Measurements from ENCODE around the gene BAIAP2L1. TPM values are rescaled to one million over a fixed set of nuclear protein-coding genes. Genes with fewer than 3 reads are reported as not detected.
"Not testable (repeated sequence)": the region's sequence is repeated elsewhere in the genome, so short reads cannot be mapped to it uniquely, and the experiment has no call there.

BAIAP2L1 gene
- total RNA-seq, 6 experiments from 2014 or later, result 9.1 to 29.5 (median 25.2) TPM

DNA sequence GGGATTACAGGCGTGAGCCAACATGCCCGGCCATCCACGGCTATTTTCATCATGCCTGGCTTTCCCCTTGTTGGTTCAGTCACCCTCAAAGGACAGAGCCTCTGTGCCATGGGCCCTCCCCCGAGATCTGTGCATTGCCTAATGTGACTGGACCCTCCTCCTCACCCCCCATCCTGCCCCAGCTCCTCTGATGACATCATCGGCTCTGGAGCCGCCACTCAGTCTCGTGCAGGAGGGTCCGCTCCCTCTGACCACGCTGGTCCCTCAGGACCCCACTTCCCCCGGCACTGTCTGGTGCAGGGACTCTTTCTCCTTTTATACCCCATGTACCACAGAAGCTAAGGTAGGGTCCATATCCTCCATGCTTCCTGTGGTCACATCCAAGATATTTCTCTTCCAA, 33.2 kb upstream of the BAIAP2L1 start:
- ATAC-seq (no peak), DNase-seq (no peak)
- intact Hi-C loops (cut with DNase I), result loop anchor here (5.0 to 10.0 kb wide), 3 partner anchors 311 to 408 kb away; no protein-coding TSS in a partner anchor
- H3K27ac ChIP-seq, result no peak overlapping the region
- H3K36me3 ChIP-seq, result no peaks in the 10 kb centered on the region
- TF ChIP-seq, protein P1, sequence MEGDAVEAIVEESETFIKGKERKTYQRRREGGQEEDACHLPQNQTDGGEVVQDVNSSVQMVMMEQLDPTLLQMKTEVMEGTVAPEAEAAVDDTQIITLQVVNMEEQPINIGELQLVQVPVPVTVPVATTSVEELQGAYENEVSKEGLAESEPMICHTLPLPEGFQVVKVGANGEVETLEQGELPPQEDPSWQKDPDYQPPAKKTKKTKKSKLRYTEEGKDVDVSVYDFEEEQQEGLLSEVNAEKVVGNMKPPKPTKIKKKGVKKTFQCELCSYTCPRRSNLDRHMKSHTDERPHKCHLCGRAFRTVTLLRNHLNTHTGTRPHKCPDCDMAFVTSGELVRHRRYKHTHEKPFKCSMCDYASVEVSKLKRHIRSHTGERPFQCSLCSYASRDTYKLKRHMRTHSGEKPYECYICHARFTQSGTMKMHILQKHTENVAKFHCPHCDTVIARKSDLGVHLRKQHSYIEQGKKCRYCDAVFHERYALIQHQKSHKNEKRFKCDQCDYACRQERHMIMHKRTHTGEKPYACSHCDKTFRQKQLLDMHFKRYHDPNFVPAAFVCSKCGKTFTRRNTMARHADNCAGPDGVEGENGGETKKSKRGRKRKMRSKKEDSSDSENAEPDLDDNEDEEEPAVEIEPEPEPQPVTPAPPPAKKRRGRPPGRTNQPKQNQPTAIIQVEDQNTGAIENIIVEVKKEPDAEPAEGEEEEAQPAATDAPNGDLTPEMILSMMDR (IDR thresholded peaks at IDR 0.05), result no peak
- TF ChIP-seq POLR2A (IDR thresholded peaks at IDR 0.05), result no peak
- WGBS (ENCODE audit: insufficient coverage, low coverage, low lambda C conversion rate, missing lambda C conversion rate), result 85% methylated on average over 8 of the region's 10 CpGs
- H3K9me3 ChIP-seq, result no peaks in the 10 kb centered on the region
- H3K4me3 ChIP-seq, result no peak overlapping the region
- no peaks in the 10 kb centered on the region for H3K4me1 ChIP-seq
- no peaks in the 10 kb centered on the region for H3K27me3 ChIP-seq

DNA sequence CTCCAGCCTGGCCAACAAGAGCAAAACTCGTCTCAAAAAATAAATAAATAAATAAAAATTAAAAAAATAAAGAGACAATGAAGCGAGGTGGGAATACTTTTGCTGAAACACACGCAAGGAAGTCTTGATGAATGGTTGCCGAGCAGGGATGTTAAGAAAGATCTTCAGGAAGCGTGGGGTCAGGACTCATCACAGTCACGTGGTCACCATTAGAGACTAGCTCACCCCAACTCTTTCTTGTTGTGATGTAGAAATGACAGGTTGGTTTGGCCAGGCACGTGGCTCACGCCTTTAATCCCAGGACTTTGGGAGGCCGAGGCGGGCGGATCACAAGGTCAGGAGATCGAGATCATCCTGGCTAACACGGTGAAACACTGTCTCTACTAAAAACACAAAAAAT, 28.9 kb upstream of the BAIAP2L1 start:
- ATAC-seq (no peak), DNase-seq (no peak)
- no peaks in the 10 kb centered on the region for H3K4me1 ChIP-seq
- H3K36me3 ChIP-seq, result no peaks in the 10 kb centered on the region
- H3K27ac ChIP-seq, result no peak overlapping the region
- no peak for TF ChIP-seq POLR2A (IDR thresholded peaks at IDR 0.05)
- TF ChIP-seq, protein P1 (IDR thresholded peaks at IDR 0.05), result no peak
- intact Hi-C loops (cut with DNase I), result loop anchor here (5.0 to 10.0 kb wide), 3 partner anchors 315 to 413 kb away; no protein-coding TSS in a partner anchor
- no peaks in the 10 kb centered on the region for H3K27me3 ChIP-seq
- 77% methylated on average over 8 of the region's 13 CpGs for WGBS (ENCODE audit: insufficient coverage, low coverage, low lambda C conversion rate, missing lambda C conversion rate)
- no peak overlapping the region for H3K4me3 ChIP-seq
- no peaks in the 10 kb centered on the region for H3K9me3 ChIP-seq

DNA sequence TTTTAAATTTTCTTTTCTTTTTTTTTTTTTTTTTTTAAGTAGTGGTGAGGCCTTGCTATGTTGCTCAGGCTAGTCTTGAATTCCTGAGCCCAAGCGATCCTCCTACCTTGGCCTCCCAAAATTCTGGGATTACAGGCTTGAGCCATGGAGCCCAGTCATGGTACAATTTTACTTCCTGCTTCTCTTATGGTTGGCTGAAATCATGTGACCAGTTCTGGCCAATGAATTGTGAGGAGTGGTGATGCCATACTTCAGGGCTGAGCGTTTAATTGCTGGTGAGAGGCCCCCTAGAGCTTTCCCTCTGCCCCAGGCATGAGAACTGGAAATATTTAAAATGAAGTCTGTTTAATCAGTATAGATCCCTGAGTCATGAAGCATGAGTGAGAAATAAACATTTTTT, 22.2 kb upstream of the BAIAP2L1 start:
- no peak overlapping the region for H3K4me3 ChIP-seq

DNA sequence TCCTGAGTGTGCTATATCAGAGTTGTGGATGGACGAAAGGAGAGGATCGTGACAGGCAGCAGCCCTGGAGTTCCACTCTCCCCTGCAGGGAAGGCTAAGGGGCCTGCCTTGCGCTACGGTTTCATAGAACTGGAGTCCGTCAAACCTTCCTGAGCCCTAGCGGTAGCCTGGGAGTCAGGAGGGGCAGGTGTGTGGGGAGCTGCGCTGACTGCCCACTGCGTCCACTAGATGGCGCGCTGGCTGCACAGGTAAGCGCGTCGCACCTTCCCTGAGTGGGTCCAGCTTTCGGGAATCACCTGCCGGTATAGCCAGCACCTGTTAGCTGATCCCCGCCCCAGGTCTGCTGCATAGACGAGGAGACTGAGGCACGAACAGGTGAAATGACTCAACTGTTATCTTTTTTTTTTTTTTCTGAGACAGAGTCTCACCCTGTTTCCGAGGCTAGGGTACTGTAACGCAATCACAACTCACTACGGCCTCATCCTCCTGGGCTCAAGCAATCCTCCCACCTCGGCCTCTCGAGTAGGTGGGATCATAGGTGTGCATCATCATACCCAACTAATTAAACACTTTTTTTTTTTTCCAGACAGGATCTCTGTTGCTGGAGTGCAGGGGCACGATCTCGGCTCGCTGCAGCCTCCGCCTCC, 20.2 kb upstream of the BAIAP2L1 start:
- Histone ChIP-seq H3K9me3 (no peaks in the 10 kb centered on the region), H3K4me3 (no peak overlapping the region), H3K4me1 (peaks cover 0 to 33% (median 10%) of the 10 kb centered on the region in 4 donors), H3K27ac (peak overlapping the region in 1 of 3 donors; percentile 39), H3K27me3 (no peaks in the 10 kb centered on the region), H3K36me3 (no peaks in the 10 kb centered on the region)
- 40% methylated on average over 17 of the region's 27 CpGs for WGBS (ENCODE audit: insufficient coverage, low coverage, low lambda C conversion rate, missing lambda C conversion rate)
- intact Hi-C loops (cut with DNase I), result no loop called here
- DNase-seq (peak; percentile 81 to 85 (median 82)), ATAC-seq (peak; percentile 53 to 78 (median 62))
- TF ChIP-seq, protein P1 (IDR thresholded peaks at IDR 0.05), result peak; percentile 91 to 97 (median 92)
- TF ChIP-seq POLR2A (IDR thresholded peaks at IDR 0.05), result peak; percentile 69

More for the DNA sequence above, 22.2 kb upstream of the BAIAP2L1 start:
- H3K36me3 ChIP-seq, result no peaks in the 10 kb centered on the region
- H3K4me1 ChIP-seq, result peaks cover 0 to 22% (median 6%) of the 10 kb centered on the region in 4 donors
- H3K27me3 ChIP-seq, result no peaks in the 10 kb centered on the region
- ATAC-seq, result no peak
- 80% methylated on average over 2 of the region's 2 CpGs for WGBS (ENCODE audit: insufficient coverage, low coverage, low lambda C conversion rate, missing lambda C conversion rate)
- DNase-seq, result peak in 1 of 3 donors; percentile 5
- no peaks in the 10 kb centered on the region for H3K9me3 ChIP-seq
- no peak for TF ChIP-seq POLR2A (IDR thresholded peaks at IDR 0.05)
- TF ChIP-seq, protein P1 (IDR thresholded peaks at IDR 0.05), result no peak
- intact Hi-C loops (cut with DNase I), result no loop called here
- no peak overlapping the region for H3K27ac ChIP-seq

DNA sequence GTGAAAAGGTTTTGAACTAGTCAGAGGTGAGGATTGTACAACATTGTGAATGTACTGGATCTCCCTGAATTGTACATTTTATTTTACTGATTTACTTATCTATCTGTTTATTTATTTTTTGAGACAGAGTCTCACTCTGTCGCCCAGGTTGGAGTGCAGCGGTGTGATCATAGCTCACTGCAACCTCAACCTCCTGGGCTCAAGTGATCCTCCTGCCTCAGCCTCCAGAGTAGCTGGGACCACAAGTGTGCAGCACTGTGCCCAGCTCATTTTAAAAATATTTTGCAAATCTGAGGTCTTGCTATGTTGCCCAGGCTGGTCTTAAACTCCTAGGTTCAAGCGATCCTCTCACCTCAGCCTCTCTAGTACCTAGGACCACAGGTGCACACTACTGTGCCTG, 19.1 kb upstream of the BAIAP2L1 start:
- H3K27me3 ChIP-seq; H3K36me3 ChIP-seq; H3K9me3 ChIP-seq; ATAC-seq; intact Hi-C loops (cut with DNase I): not testable (repeated sequence)
- 54% methylated on average over 3 of the region's 3 CpGs for WGBS (ENCODE audit: insufficient coverage, low coverage, low lambda C conversion rate, missing lambda C conversion rate)
- peak overlapping the region; percentile 16 to 48 (median 47) for H3K4me3 ChIP-seq
- H3K27ac ChIP-seq, result peak overlapping the region; percentile 47 to 95 (median 89)
- H3K4me1 ChIP-seq, result peaks cover 0 to 33% (median 10%) of the 10 kb centered on the region in 4 donors
- peak in 1 of 3 donors; percentile 8 for DNase-seq

DNA sequence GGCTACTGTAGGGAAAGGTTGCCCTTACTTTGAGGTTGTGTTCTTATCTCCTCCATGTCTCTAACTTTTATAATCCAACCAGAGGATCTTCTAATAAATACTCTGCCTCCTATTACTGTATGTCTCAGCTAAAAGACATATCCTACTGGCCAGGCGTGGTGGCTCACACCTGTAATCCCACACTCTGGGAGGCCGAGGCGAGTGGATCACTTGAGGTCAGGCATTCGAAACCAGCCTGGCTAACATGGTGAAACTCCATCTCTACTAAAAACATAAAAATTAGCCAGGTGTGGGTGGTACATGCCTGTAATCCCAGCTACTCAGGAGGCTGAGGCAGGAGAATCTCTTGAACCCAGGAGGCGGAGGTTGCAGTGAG, 18.4 kb upstream of the BAIAP2L1 start:
- H3K27ac ChIP-seq, result peak overlapping the region; percentile 47 to 95 (median 89)
- peak overlapping the region; percentile 16 to 48 (median 47) for H3K4me3 ChIP-seq
- H3K27me3 ChIP-seq; intact Hi-C loops (cut with DNase I); H3K36me3 ChIP-seq; H3K9me3 ChIP-seq: not testable (repeated sequence)
- H3K4me1 ChIP-seq, result peaks cover 0 to 33% (median 10%) of the 10 kb centered on the region in 4 donors
- 49% methylated on average over 5 of the region's 5 CpGs for WGBS (ENCODE audit: insufficient coverage, low coverage, low lambda C conversion rate, missing lambda C conversion rate)
- peak in 1 of 4 donors; percentile 0 for ATAC-seq
- DNase-seq, result peak in 1 of 3 donors; percentile 41

Measured in right lobe of liver (tissue), 6 donors.